Renal cortical epithelial cell (primary cell): ENCODE measurements around the gene MYO16. TPM values are rescaled to one million over a fixed set of nuclear protein-coding genes. Genes with fewer than 3 reads are reported as not detected.

Source experiments
- DNase-seq: peaks from one replicate; pipeline ENCODE4 v3.0.0-alpha.2; 2011; ENCODE audit warnings: low read depth
- total RNA-seq: library from RNA; depleted of rRNA; stranded (reverse); fragments of >200 nt; gene quantifications from 2 replicates; pipeline ENCODE4 v1.2.3, GENCODE V29; 2014

MYO16 gene
- total RNA-seq, 1 donor from 2014 or later: 0.15 TPM

- DNase-seq: no peak
Measured at GRCh38 chr13:108929532-108930206, 300.3 kb downstream of the MYO16 start.

- DNase-seq: no peak
Measured at GRCh38 chr13:108932196-108932595, 302.8 kb downstream of the MYO16 start.

- DNase-seq: no peak
Measured at GRCh38 chr13:108933061-108933460, 303.6 kb downstream of the MYO16 start.

GRCh38 chr13:108938155-108938554 lies 308.7 kb downstream of the MYO16 start:
- DNase-seq: no peak

- DNase-seq: no peak
Measured at GRCh38 chr13:108940121-108940520, 310.7 kb downstream of the MYO16 start.

- no peak for DNase-seq
Measured at GRCh38 chr13:108943842-108944241, 314.4 kb downstream of the MYO16 start.

GRCh38 chr13:108944760-108945159 lies 315.3 kb downstream of the MYO16 start:
- DNase-seq: peak; percentile 88

GRCh38 chr13:108947551-108948030 lies 318.2 kb downstream of the MYO16 start:
- DNase-seq: no peak

- no peak for DNase-seq
Measured at GRCh38 chr13:108948251-108948671, 318.9 kb downstream of the MYO16 start.

- DNase-seq: no peak
Measured at GRCh38 chr13:108950333-108951010, 321.1 kb downstream of the MYO16 start.

GRCh38 chr13:108955741-108956140 lies 326.3 kb downstream of the MYO16 start:
- DNase-seq: no peak

GRCh38 chr13:108957369-108958012 lies 328.1 kb downstream of the MYO16 start:
- peak; percentile 97 for DNase-seq

- DNase-seq: no peak
Measured at GRCh38 chr13:108958013-108958376, 328.6 kb downstream of the MYO16 start.

- DNase-seq: no peak
Measured at GRCh38 chr13:108959234-108959633, 329.8 kb downstream of the MYO16 start.

GRCh38 chr13:108960006-108960405 lies 330.6 kb downstream of the MYO16 start:
- DNase-seq: no peak

- peak; percentile 68 for DNase-seq
Measured at GRCh38 chr13:108961542-108962125, 332.2 kb downstream of the MYO16 start.

- no peak for DNase-seq
Measured at GRCh38 chr13:108962654-108963053, 333.2 kb downstream of the MYO16 start.

- no peak for DNase-seq
Measured at GRCh38 chr13:108963276-108963810, 333.9 kb downstream of the MYO16 start.

GRCh38 chr13:108963846-108964600 lies 334.6 kb downstream of the MYO16 start:
- DNase-seq: peak; percentile 16

GRCh38 chr13:108964606-108965005 lies 335.2 kb downstream of the MYO16 start:
- DNase-seq: no peak

GRCh38 chr13:108967371-108967770 lies 338.0 kb downstream of the MYO16 start:
- no peak for DNase-seq
